Spleen (tissue), 7 donors: Measurements from ENCODE around the gene NPHP4.

ENCODE experiments used
- POLR2A ChIP-seq, 3 donors: fragments of 450-650 bp; IDR thresholded peaks; one replicate each; pipeline ENCODE4 v1.5.1; 2017; ENCODE audit warnings: antibody characterized with exemption in 3 of 3, mild to moderate bottlenecking in 1 of 3
- TF ChIP-seq, protein P1 (sequence below), 11 experiments: fragments of 200-600 bp in 7 of 11; fragments of 450-650 bp in 4 of 11; sonication (generic) in 4 of 11; IDR thresholded peaks in 8 of 11; conservative IDR thresholded peaks in 3 of 11; 1 replicate in 7 of 11; 2 replicates in 4 of 11; pipeline versions ENCODE4 v1.4.0 to v1.8.0; 2016 to 2021; ENCODE audit warnings: antibody characterized with exemption in 11 of 11, inconsistent platforms in 4 of 11, mild to moderate bottlenecking in 1 of 11
- donor health status: DM: no; HTN: no; CAD: no; lungs with moderate emphysema.
- donor health status: DM: no; HTN: no; CAD: no.
- donor health status: DM: no; HTN: no; CAD: no.

DNA sequence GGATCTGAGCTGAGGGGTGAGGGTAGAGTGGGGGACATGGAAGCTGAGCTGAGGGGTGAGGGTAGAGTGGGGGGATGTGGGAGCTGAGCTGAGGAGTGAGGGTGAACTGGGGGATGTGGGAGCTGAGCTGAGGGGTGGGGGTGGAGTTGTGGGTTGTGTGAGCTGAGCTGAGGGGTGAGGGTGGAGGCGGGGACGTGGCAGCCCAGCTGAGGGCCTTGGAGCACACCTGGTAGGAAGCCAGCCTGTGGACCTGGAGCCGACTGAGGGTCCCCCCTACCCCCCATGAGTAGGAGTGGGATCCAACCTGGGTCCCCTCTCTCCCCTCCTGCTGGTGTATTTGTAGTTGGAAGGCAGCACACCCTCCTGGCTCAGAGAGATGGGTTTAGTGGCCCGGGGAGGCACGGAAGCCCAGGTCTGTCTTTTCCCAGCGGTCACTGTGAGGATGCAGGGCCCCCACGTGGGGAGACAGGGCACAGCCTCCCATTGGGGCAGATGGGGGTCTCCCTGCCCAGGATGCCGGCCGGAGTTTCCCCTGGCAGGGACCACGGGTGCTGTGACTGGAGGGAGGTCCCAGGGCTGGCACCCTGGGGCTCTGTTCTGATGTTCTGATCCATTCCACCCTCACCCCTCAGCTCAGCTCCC, 13.2 kb upstream of the NPHP4 start:
- TF ChIP-seq, protein P1, sequence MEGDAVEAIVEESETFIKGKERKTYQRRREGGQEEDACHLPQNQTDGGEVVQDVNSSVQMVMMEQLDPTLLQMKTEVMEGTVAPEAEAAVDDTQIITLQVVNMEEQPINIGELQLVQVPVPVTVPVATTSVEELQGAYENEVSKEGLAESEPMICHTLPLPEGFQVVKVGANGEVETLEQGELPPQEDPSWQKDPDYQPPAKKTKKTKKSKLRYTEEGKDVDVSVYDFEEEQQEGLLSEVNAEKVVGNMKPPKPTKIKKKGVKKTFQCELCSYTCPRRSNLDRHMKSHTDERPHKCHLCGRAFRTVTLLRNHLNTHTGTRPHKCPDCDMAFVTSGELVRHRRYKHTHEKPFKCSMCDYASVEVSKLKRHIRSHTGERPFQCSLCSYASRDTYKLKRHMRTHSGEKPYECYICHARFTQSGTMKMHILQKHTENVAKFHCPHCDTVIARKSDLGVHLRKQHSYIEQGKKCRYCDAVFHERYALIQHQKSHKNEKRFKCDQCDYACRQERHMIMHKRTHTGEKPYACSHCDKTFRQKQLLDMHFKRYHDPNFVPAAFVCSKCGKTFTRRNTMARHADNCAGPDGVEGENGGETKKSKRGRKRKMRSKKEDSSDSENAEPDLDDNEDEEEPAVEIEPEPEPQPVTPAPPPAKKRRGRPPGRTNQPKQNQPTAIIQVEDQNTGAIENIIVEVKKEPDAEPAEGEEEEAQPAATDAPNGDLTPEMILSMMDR (IDR thresholded peaks at IDR 0.05 in 8 of 11, conservative IDR thresholded peaks at IDR 0.05 in 3 of 11) = no peak
- TF ChIP-seq POLR2A (IDR thresholded peaks at IDR 0.05) = no peak
